VCaP (cell line): ENCODE measurements around the gene PRKG1.

ENCODE experiments used
- H3K27ac ChIP-seq: fragments of 450-650 bp; 2 replicates; pipeline ENCODE4 v1.5.1; 2017
- CTCF ChIP-seq: fragments of 450-650 bp; conservative IDR thresholded peaks from 2 replicates; pipeline ENCODE4 v1.5.1; 2017; ENCODE audit warnings: mild to moderate bottlenecking, moderate library complexity

The PRKG1 gene

GRCh38 chr10:51642581-51642980 is 568.3 kb downstream of the PRKG1 start:
- H3K27ac ChIP-seq = no peak overlapping the region
- TF ChIP-seq CTCF = no peak

DNA sequence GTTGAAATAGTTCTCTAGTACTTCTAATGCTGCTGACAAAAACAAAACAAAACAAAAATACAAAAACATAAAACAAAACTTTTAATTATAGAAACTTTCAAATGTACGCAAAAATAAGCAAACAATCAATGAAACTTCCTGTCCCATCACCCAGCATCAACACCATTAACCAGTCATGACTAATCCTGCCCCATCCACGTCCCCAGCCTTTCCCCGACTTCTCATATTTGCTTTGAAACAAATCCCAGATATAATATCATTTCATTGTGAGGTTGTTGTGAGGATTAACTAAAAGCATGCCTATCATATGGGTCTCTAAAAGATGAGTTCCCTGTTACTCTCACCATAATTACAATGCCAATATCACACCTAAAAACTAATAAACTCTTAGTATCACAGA is 569.4 kb downstream of the PRKG1 start:
- no peak overlapping the region for H3K27ac ChIP-seq
- no peak for TF ChIP-seq CTCF

DNA sequence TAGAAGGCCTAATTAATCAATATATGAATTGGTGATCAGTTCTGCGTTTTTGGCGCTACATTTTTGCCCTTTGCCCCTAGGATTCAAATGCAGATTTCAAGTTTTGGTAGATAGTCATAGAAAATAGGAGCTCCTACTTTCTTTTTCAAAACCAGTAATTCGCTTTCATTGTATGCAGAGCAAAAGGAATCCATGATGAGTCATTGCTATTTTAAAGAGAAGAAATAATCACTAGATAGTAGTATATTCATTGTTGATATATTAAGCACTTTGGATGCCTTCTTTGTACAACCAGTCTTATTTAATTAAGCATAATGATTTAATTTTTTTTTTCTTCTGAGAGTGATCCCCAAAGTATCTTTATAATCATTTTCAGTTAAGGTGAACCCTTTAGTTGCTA is 574.8 kb downstream of the PRKG1 start:
- TF ChIP-seq CTCF = no peak
- H3K27ac ChIP-seq = no peak overlapping the region

DNA sequence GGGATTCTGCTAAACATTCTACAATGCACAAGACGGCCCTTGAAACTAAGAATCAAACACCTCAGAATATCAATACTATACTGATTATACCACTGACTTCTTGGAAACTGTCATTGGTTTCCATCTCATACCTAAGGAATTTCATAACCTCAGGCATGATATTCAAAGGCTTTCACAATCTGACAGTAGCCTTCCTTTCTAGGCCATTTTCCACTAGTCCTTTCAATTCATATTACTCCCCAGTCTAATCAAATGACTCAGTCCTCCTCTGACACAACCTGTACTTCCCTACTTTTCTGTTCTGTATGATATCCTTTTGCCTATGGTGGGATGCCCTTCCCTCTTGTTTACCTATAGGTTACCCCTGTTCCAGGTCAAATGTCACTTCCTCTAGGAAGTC is 576.8 kb downstream of the PRKG1 start:
- no peak for TF ChIP-seq CTCF
- H3K27ac ChIP-seq = no peak overlapping the region

- no peak for TF ChIP-seq CTCF
- H3K27ac ChIP-seq = no peak overlapping the region
These were observed 578.7 kb downstream of the PRKG1 start for GRCh38 chr10:51653025-51653424.

- H3K27ac ChIP-seq = no peak overlapping the region
- TF ChIP-seq CTCF = no peak
These were observed 580.6 kb downstream of the PRKG1 start for GRCh38 chr10:51654918-51655317.

DNA sequence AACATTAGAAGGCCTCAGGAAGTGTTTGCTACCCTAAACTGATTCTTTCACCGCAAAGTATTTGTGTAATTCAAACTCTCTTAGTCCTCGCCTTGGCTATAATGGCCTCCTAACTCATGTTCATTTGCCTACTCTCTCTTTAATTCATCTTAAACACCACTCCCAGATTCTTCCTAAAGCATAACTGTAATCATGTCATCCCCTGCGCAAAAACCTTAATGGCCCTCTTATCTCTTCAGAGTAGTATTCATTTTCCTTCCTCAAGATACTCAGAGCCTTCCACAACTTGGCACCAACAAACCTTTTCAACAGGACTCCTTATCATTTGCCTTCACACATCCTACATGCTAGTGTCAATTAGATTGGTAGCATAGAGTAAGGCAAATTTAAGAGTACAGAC is 582.2 kb downstream of the PRKG1 start:
- TF ChIP-seq CTCF = no peak
- no peak overlapping the region for H3K27ac ChIP-seq

- no peak overlapping the region for H3K27ac ChIP-seq
- TF ChIP-seq CTCF = no peak
These were observed 583.7 kb downstream of the PRKG1 start for GRCh38 chr10:51658000-51658399.
